Endothelial cell of umbilical vein (primary cell): ENCODE measurements around the gene H2BK1. TPM values are rescaled to one million over a fixed set of nuclear protein-coding genes. Genes with fewer than 3 reads are reported as not detected.

Experiments
- BruUV-seq: library from RNA; stranded (reverse); fragments of 400-500 nt; replicated peaks from 2 replicates; lab custom pipeline; 2021; lab: Mats Ljungman, UMichigan
- CTCF ChIA-PET: fragments of 300-600, 350-600 bp; sonication (Branson Sonifier 250); formaldehyde crosslinking; loops from one replicate; lab custom pipeline; 2021; ENCODE audit warnings: antibody characterized with exemption, inconsistent platforms; lab: Charles Lee
- POLR2A ChIA-PET: fragments of 300-600, 350-600 bp; sonication (Branson Sonifier 250); formaldehyde crosslinking; loops from one replicate; lab custom pipeline; 2021; ENCODE audit warnings: antibody characterized with exemption, inconsistent platforms; lab: Charles Lee
- DNase-seq: peaks from one replicate; pipeline ENCODE4 v3.0.0-alpha.2; 2011; ENCODE audit warnings: low read depth, low spot score
- FAIRE-seq: peaks from 2 replicates; lab custom pipeline; 2011; peaks lifted over from hg19 to GRCh38; lab: Jason Lieb, UNC
- H2AFZ ChIP-seq: 2 replicates; pipeline ENCODE4 v1.6.0; 2012; ENCODE audit warnings: low read depth, low read length, control low read depth, inconsistent platforms
- H3K27ac ChIP-seq: 2 replicates; pipeline ENCODE4 v1.5.1; 2011; ENCODE audit warnings: low read depth, mild to moderate bottlenecking, control low read depth, low read length, moderate library complexity; ENCODE audit not compliant: insufficient read depth
- H3K27me3 ChIP-seq, 2 experiments: 2 replicates each; pipeline versions ENCODE4 v1.6.0 to v1.6.1; 2011; ENCODE audit warnings: low read length in 2 of 2, mixed read lengths in 1 of 2; ENCODE audit not compliant: control insufficient read depth in 2 of 2, insufficient read depth in 2 of 2
- H3K36me3 ChIP-seq, 2 experiments: 2 replicates in 1 of 2; 3 replicates in 1 of 2; pipeline ENCODE4 v1.5.1; 2011; ENCODE audit warnings: low read length in 2 of 2, mild to moderate bottlenecking in 1 of 2, moderate library complexity in 1 of 2; ENCODE audit not compliant: control insufficient read depth in 2 of 2, insufficient read depth in 2 of 2; ENCODE audit errors: extremely low read depth in 1 of 2
- H3K4me1 ChIP-seq: 3 replicates; pipeline ENCODE4 v1.5.1; 2011; ENCODE audit warnings: mild to moderate bottlenecking, low read length; ENCODE audit not compliant: control insufficient read depth, insufficient read depth; ENCODE audit errors: extremely low read depth
- H3K4me2 ChIP-seq: 2 replicates; pipeline ENCODE4 v1.6.1; 2011; ENCODE audit warnings: low read length, control low read depth, mixed read lengths; ENCODE audit not compliant: insufficient read depth
- H3K4me3 ChIP-seq, 3 experiments: fragments of 200-600 bp in 1 of 3; sonication (generic), shearing (Covaris generic) in 1 of 3; replicated peaks in 1 of 3; 2 replicates each; pipeline ENCODE4 v1.5.1; 2011 to 2016; ENCODE audit warnings: control low read depth in 3 of 3, low read length in 3 of 3, mild to moderate bottlenecking in 2 of 3, inconsistent platforms in 1 of 3, low read depth in 1 of 3, moderate library complexity in 1 of 3; ENCODE audit not compliant: insufficient read depth in 1 of 3
- H3K79me2 ChIP-seq: 2 replicates; pipeline ENCODE4 v1.6.0; 2012; ENCODE audit warnings: low read length, inconsistent platforms; ENCODE audit not compliant: control insufficient read depth, insufficient read depth
- H3K9ac ChIP-seq: replicated peaks from 2 replicates; pipeline ENCODE3; 2011; ENCODE audit warnings: low read length, control low read depth; ENCODE audit not compliant: insufficient read depth; ENCODE audit errors: extremely low read depth
- H3K9me1 ChIP-seq: replicated peaks from 3 replicates; pipeline ENCODE4 v1.6.0; 2011; ENCODE audit warnings: mild to moderate bottlenecking, low read length; ENCODE audit not compliant: control insufficient read depth, insufficient read depth; ENCODE audit errors: extremely low read depth
- H3K9me3 ChIP-seq: replicated peaks from 2 replicates; pipeline ENCODE4 v1.5.1; 2012; ENCODE audit warnings: low read length, inconsistent platforms; ENCODE audit not compliant: control insufficient read depth, insufficient read depth
- H4K20me1 ChIP-seq: replicated peaks from 2 replicates; pipeline ENCODE3; 2011; ENCODE audit warnings: mild to moderate bottlenecking, low read length; ENCODE audit not compliant: control insufficient read depth, insufficient read depth; ENCODE audit errors: extremely low read depth
- EZH2 ChIP-seq: IDR thresholded peaks from 2 replicates; pipeline ENCODE4 v1.6.1; 2012; ENCODE audit warnings: borderline replicate concordance, low read depth, mild to moderate bottlenecking, moderate library complexity, low read length, inconsistent platforms; ENCODE audit not compliant: severe bottlenecking
- FOS ChIP-seq: IDR thresholded peaks from 2 replicates; pipeline ENCODE4 v1.6.1; 2011; ENCODE audit warnings: mild to moderate bottlenecking, low read length, moderate library complexity, borderline replicate concordance; ENCODE audit not compliant: insufficient read depth
- GATA2 ChIP-seq: IDR thresholded peaks from 2 replicates; pipeline ENCODE4 v1.7.0; 2011; ENCODE audit warnings: low read depth, mild to moderate bottlenecking, moderate library complexity, mixed read lengths, low read length; ENCODE audit not compliant: insufficient read length, insufficient read depth
- JUN ChIP-seq: IDR thresholded peaks from 2 replicates; pipeline ENCODE4 v1.6.1; 2011; ENCODE audit warnings: borderline replicate concordance, low read depth; ENCODE audit not compliant: insufficient read length, insufficient read depth
- MYC ChIP-seq: IDR thresholded peaks from one replicate; pipeline ENCODE4 v1.6.1; 2011; ENCODE audit warnings: mild to moderate bottlenecking, low read depth, low read length
- POLR2A ChIP-seq: IDR thresholded peaks from 2 replicates; pipeline ENCODE4 v1.6.1; 2012; ENCODE audit warnings: low read depth, mild to moderate bottlenecking, control low read depth, low read length
- POLR2AphosphoS5 ChIP-seq: IDR thresholded peaks from 2 replicates; pipeline ENCODE4 v1.6.1; 2012; ENCODE audit warnings: low read depth, mild to moderate bottlenecking, control low read depth, low read length, moderate library complexity; ENCODE audit not compliant: insufficient read depth
- dilution Hi-C: fragments of 300-500 bp; cut with MboI; formaldehyde crosslinking; loops from one replicate; pipeline ENCODE4 v1.15.0; 2019; ENCODE audit warnings: low sequenced_read_pairs; ENCODE audit not compliant: extremely low pct_ligation_motif_present
- intact Hi-C: fragments of 100-400 bp; cut with micrococcal nuclease; formaldehyde crosslinking; loops from one replicate; pipeline ENCODE4 v1.10.0; 2022
- polyA plus RNA-seq, 4 experiments: library from polyadenylated mRNA; depleted of rRNA in 3 of 4; stranded (reverse) in 3 of 4; unstranded in 1 of 4; fragments of >200 nt; gene quantifications; 2 replicates each; pipeline versions ENCODE4 v1.2.1 to v1.2.3, GENCODE V29; 2011 to 2012; ENCODE audit warnings: missing spikeins in 1 of 4
- total RNA-seq: library from RNA; stranded (reverse); gene quantifications from 2 replicates; pipeline ENCODE4 v1.2.3, GENCODE V29; 2021
- TF ChIP-seq, protein P1 (sequence below), 2 donors: IDR thresholded peaks; 1 replicate in 1 of 2; 2 replicates in 1 of 2; pipeline ENCODE4 v1.5.1; 2011; ENCODE audit warnings: low read length in 2 of 2, mild to moderate bottlenecking in 2 of 2, moderate library complexity in 2 of 2, control low read depth in 1 of 2, inconsistent platforms in 1 of 2, low read depth in 1 of 2; ENCODE audit not compliant: insufficient read depth in 1 of 2; ENCODE audit errors: extremely low read depth in 1 of 2
- TF ChIP-seq, protein P2 (sequence below): IDR thresholded peaks from 2 replicates; pipeline ENCODE4 v1.6.1; 2011; ENCODE audit not compliant: insufficient read depth, insufficient read length

The H2BK1 gene
- total and polyA plus RNA-seq, 2 donors (not counting 3 experiments of a cell fraction or from before 2014, with no cell fraction given): not detected

DNA sequence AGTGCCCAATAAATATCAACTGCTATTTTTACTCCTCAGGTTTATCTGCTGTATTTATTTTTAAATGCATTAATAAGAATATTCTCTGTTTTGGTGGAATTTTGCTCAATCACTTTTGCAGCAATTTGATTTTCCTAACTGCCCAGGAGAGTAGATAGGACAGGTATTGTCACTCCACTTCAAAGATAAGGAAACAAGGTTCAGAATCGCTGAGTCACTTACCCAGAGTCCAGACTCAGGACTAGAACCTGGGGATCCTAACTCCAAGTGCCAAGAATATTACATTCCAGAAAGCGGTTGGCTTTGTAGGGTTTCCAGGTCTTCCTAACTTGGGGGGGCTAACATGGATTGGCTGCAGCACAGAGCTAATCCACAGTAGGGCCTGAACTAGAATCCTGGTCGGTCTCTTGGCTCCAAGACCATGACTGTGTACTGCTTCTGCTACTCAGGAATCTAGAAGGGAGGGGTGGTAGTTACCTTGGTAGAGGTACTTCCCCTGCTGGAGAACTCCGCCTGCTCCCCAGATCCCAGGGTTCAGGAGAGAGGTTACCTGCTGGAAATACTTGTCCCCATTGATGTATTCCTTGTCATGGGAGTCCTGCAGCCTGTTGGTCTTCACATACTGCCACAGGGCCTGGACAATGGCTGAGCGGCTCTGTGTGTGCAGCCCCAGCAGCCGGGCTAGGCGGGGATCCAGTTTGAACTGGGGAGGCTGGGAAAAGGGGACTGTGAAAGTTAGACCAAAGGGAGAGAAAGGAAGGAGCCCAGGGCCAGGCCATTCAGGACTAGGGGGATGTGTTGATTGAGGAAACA lies 30.9 kb upstream of the H2BK1 start:
- no peak overlapping the region for H3K27ac ChIP-seq
- no peaks in the 10 kb centered on the region for H3K9me3 ChIP-seq
- dilution Hi-C loops (no loop called here), intact Hi-C loops (no loop called here)
- BruUV-seq: no TSS peak
- peaks cover 0 to 26% of the 10 kb centered on the region in 2 experiments for H3K36me3 ChIP-seq
- peaks cover 0 to 6% of the 10 kb centered on the region in 2 experiments for H3K27me3 ChIP-seq
- no peak overlapping the region for H3K4me3 ChIP-seq
- no peak overlapping the region for H3K9ac ChIP-seq
- no peak for FAIRE-seq
- no peak overlapping the region for H2AFZ ChIP-seq
- ChIA-PET CTCF (no interaction called here), POLR2A (no interaction called here)
- H3K9me1 ChIP-seq: no peaks in the 10 kb centered on the region
- H3K4me2 ChIP-seq: no peak overlapping the region
- H4K20me1 ChIP-seq: no peaks in the 10 kb centered on the region
- H3K79me2 ChIP-seq: peaks cover 3% of the 10 kb centered on the region
- peaks cover 5% of the 10 kb centered on the region for H3K4me1 ChIP-seq
- TF ChIP-seq FOS (no peak), EZH2 (no peak), POLR2A (no peak), POLR2AphosphoS5 (no peak), MYC (no peak), GATA2 (no peak), JUN (no peak)
- TF ChIP-seq, protein P1, sequence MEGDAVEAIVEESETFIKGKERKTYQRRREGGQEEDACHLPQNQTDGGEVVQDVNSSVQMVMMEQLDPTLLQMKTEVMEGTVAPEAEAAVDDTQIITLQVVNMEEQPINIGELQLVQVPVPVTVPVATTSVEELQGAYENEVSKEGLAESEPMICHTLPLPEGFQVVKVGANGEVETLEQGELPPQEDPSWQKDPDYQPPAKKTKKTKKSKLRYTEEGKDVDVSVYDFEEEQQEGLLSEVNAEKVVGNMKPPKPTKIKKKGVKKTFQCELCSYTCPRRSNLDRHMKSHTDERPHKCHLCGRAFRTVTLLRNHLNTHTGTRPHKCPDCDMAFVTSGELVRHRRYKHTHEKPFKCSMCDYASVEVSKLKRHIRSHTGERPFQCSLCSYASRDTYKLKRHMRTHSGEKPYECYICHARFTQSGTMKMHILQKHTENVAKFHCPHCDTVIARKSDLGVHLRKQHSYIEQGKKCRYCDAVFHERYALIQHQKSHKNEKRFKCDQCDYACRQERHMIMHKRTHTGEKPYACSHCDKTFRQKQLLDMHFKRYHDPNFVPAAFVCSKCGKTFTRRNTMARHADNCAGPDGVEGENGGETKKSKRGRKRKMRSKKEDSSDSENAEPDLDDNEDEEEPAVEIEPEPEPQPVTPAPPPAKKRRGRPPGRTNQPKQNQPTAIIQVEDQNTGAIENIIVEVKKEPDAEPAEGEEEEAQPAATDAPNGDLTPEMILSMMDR (IDR thresholded peaks at IDR 0.05; ENCODE audit: extremely low read depth in 1 of 2, insufficient read depth in 1 of 2, low read depth in 1 of 2, low read length in 2 of 2): no peak
- TF ChIP-seq, protein P2, sequence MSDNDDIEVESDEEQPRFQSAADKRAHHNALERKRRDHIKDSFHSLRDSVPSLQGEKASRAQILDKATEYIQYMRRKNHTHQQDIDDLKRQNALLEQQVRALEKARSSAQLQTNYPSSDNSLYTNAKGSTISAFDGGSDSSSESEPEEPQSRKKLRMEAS: no peak
- DNase-seq: no peak
